Coronary artery (tissue), 2 donors: ENCODE results near the gene ITGA2B.
"Not testable (repeated sequence)": the region's sequence is repeated elsewhere in the genome, so short reads cannot be mapped to it uniquely, and the experiment has no call there.

ENCODE experiments used
- DNase-seq: peaks from one replicate; pipeline ENCODE4 v3.0.0-alpha.2; 2017; ENCODE audit warnings: low spot score
- H3K27ac ChIP-seq, 2 donors: fragments of 200-600 bp; sonication (generic); one replicate each; pipeline ENCODE4 v1.5.1; 2016 to 2019
- H3K4me3 ChIP-seq: fragments of 200-600 bp; sonication (generic); 2 replicates; pipeline ENCODE4 v1.5.1; 2016; ENCODE audit warnings: mild to moderate bottlenecking, moderate library complexity
- CTCF ChIP-seq: fragments of 200-600 bp; sonication (generic); IDR thresholded peaks from one replicate; pipeline ENCODE4 v1.5.1; 2019; ENCODE audit warnings: antibody characterized with exemption

The ITGA2B gene

GRCh38 chr17:44398692-44399691, 9.5 kb upstream of the ITGA2B start:
- no peak overlapping the region for H3K27ac ChIP-seq
- TF ChIP-seq CTCF, result no peak
- DNase-seq, result no peak
- no peak overlapping the region for H3K4me3 ChIP-seq

- DNase-seq, result no peak
- no peak overlapping the region for H3K4me3 ChIP-seq
- no peak overlapping the region for H3K27ac ChIP-seq
- TF ChIP-seq CTCF, result no peak
Measured at GRCh38 chr17:44397479-44398440, 8.3 kb upstream of the ITGA2B start.

- Histone ChIP-seq H3K4me3 (no peak overlapping the region), H3K27ac (no peak overlapping the region)
- no peak for TF ChIP-seq CTCF
- no peak for DNase-seq
Measured at GRCh38 chr17:44396946-44397345, 7.5 kb upstream of the ITGA2B start.

DNA sequence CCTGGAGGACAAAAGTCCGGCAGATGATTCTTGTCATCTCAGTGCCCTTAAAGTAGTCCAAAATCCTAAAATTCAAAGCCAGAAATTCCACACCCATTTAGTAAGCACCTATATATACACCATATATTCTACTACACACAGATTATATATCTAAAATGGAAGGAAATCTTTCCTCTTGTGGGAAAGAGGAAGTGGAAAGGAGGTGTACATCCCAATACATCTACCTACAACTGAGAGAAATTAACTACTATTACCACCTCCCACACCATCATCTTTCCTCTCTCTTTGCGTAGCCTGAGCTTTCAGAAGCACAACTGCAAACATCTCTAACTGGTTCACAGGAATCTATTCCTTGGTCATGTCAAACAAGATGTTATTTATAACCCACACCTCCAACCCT, 5.4 kb upstream of the ITGA2B start:
- DNase-seq, result no peak
- H3K4me3 ChIP-seq, result no peak overlapping the region
- H3K27ac ChIP-seq, result no peak overlapping the region
- no peak for TF ChIP-seq CTCF

- not testable (repeated sequence) for H3K27ac ChIP-seq, DNase-seq, H3K4me3 ChIP-seq
Measured at GRCh38 chr17:44394112-44394511, 4.7 kb upstream of the ITGA2B start.

GRCh38 chr17:44390250-44390870, 911 bp upstream of the ITGA2B start:
- no peak for TF ChIP-seq CTCF
- DNase-seq, result no peak
- no peak overlapping the region for H3K4me3 ChIP-seq
- no peak overlapping the region for H3K27ac ChIP-seq

DNA sequence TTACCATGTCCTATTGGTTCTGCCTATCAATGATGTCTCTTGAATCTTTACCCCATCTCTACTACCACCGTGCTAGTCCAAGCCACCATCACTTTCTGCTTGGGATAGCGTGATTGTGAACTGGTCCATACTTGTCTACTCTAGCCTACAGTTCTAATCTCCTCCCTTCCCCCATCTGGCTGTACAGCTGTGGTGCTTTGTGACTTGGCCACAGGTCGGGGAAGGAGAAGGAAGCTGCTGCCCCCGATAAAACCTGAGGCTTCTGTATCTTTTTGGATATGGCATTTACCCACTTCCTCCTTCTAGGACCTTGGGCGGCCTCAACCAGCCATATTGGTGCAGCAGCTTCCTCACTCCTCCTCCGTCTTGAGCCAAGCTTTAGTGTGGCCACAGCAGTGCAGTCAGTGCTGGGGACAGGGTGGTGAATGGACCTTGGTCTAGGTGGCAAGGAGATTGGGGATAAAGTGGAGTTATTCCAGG, 314 bp upstream of the ITGA2B start:
- Histone ChIP-seq H3K4me3 (no peak overlapping the region), H3K27ac (no peak overlapping the region)
- no peak for DNase-seq
- TF ChIP-seq CTCF, result no peak
